K562 treated with DMSO at 1 percent for 4 hours (cell line): ENCODE results near the gene LZTS2. TPM values are rescaled to one million over a fixed set of nuclear protein-coding genes. Genes with fewer than 3 reads are reported as not detected.

Experiments
- total RNA-seq: library from RNA; unstranded; fragments of 300-600 nt; gene quantifications from 2 replicates; pipeline ENCODE4 v1.2.3, GENCODE V29; 2022; ENCODE audit not compliant: insufficient read depth

The LZTS2 gene, protein sequence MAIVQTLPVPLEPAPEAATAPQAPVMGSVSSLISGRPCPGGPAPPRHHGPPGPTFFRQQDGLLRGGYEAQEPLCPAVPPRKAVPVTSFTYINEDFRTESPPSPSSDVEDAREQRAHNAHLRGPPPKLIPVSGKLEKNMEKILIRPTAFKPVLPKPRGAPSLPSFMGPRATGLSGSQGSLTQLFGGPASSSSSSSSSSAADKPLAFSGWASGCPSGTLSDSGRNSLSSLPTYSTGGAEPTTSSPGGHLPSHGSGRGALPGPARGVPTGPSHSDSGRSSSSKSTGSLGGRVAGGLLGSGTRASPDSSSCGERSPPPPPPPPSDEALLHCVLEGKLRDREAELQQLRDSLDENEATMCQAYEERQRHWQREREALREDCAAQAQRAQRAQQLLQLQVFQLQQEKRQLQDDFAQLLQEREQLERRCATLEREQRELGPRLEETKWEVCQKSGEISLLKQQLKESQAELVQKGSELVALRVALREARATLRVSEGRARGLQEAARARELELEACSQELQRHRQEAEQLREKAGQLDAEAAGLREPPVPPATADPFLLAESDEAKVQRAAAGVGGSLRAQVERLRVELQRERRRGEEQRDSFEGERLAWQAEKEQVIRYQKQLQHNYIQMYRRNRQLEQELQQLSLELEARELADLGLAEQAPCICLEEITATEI
- 34.8 and 40.0 TPM in 2 replicates for total RNA-seq

DNA sequence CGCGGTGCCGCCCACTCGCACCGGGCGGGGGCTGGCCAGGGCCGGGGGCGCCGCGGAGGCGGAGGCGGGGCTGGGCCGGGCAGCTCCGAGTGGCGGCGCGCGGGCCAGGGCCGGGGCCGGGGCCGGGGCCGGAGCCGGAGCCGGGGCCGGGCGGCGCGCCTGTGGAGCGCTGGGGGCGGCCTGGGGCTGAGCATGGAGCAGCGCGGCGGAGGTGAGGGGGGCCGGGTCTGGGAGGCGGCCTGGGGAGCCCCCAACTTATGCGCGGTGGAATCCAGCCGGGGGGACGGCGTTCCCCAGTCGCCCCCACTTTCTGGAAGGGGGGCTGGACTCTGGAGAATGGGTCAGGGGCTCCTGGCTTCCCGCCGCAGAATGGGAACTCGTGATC is at the start of gene LZTS2:
Gene LZTS2 (plus strand): TSS at position 67 of the 385 bp plus-strand sequence. CDS start 2,731 bp downstream, outside the sequence.

DNA sequence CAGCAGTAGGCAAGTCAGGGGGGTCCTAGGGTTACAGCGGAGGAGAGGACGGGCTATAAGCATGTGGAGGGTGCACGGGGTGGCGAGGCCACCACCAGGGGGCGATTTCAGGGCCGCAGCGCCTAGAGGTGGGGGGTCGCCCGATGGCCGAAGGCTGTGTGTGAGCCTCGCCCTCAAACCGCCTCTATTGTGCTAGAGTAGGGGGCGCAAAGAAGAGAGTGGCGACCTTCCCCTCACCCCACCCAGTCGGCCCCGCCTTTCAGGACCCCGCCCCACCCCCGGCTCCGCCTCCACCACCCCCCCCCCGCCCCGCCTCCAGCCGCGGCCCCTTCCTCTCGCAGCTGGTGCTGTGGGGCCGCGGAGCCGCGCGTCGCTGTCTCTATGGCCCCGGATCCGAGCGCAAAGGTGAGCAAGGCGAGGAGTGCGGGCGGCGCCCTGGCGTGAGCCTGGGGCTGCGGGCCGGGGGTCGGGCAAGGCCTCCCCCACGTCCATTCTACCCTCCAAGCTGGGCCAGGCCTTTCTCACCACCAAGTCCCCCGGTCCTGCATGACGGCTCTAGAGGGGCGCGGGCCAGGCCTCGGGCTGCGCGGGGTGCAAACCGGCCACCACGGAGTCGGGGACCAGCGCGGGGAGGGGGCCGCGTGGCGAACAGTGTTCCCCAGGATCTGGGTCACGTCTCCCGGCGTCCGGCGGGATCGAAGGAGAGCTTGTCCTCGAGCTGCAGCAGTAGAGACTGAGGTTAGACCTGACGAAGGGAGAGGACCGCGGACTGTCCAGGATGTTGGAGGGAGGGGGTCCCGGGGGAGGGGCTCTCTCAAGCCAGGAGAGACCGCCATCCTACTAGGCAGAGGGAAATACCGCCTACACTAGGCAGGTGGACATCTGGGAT is 30.2 kb upstream of the LZTS2 start, which contains the start of gene SEMA4G:
Gene SEMA4G (plus strand): TSS at position 318 of the 889 bp plus-strand sequence. CDS start 3,409 bp downstream, outside the sequence.

DNA sequence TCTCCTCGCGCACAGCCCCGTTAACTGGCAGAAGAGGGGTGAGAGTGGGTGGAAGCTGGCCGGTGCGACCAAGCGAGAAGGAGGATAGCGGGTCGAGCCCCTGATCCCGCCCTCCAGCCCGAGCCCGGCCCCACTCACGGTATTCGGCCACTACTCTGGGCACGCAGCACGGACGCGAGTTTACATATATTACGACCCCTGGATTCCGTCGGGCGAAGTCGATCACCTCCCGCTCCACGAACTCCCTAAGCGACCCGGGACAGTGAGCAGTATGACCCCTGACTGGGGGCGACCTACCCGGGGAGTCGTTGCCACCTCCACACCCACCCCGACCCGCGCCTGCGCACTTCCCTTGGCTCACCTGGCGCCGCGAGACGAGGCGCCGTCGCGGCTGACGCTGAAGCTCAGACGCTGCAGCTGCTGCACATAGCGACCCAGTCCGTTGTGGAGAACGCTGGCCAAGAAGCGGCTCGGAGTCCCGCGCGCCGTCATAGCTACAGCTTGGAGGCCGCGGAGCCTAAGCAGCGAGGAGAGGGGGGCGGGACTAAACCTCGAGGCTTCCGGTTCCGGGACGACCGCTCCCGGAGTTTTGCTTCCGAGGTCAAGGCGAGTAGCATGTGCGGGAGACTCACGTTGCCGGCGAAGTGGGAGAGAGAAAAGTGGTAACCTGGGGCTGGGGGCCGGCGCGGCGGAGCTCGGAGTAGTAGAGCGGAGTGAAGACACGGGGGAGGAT is 12.5 kb upstream of the LZTS2 start, which contains the start of the genes MRPL43 and TWNK:
Gene MRPL43 (minus strand): TSS at position 546 of the 733 bp plus-strand sequence. CDS start 54 bp downstream, at position 492.
Gene TWNK (plus strand): TSS at position 592 of the 733 bp plus-strand sequence. CDS start 668 bp downstream, outside the sequence.

DNA sequence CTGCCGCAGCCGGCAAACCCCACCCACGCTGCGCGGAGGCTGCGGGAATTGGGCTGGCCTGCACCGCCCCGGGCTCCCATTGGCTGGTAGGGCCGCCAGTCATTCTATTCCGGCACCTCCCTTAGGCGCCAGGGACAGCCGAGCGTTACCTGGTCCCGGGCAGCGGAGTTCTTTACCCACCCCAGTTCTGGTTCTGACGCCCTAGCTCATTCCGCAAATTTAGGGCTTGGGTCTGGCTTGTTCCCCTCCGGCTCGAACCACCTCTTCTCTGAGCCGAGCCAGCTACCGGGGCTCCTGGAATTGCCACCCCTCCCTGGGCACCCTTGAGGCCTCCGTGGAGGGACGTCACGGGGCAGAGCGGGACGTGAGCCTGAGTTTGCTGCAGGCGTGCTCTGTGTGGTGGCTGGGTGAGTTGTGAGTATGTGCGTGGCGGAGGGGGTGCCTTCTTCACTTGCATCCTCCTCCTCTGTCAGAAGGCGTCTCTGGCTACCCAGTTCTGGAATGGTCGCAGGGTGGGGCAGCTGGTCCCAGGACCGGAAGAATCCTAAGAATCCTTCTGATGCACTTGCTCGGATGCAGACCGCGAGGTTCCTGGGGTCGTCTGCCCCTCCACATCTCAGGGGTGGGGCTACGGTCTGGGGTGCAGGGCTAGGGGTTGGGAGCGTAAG is 31.7 kb downstream of the LZTS2 start, which contains the start of the genes PDZD7 and SFXN3:
Gene PDZD7 (minus strand): TSS at position 2 of the 668 bp plus-strand sequence. CDS start 910 bp downstream, outside the sequence.
Gene SFXN3 (plus strand): TSS at position 107 of the 668 bp plus-strand sequence. CDS start 3,461 bp downstream, outside the sequence.

Other genes with a start within 250 kb of the LZTS2 start
- gene SLF2, start 86.8 kb upstream of the LZTS2 start, total RNA-seq: 7.7 and 13.0 TPM in 2 replicates
- 1.4 and 1.5 TPM in 2 replicates for gene SEMA4G, start 30.3 kb upstream of the LZTS2 start, total RNA-seq
- gene MRPL43, start 12.3 kb upstream of the LZTS2 start, total RNA-seq: 39.6 and 47.3 TPM in 2 replicates
- 4.1 and 6.2 TPM in 2 replicates for gene TWNK, start 12.3 kb upstream of the LZTS2 start, total RNA-seq
- 0.46 TPM in 1 of 2 replicates, not detected in the other for gene PDZD7, start 31.3 kb downstream of the LZTS2 start, total RNA-seq
- gene SFXN3, start 31.4 kb downstream of the LZTS2 start, total RNA-seq: 1.3 and 3.2 TPM in 2 replicates
- 13.4 and 16.8 TPM in 2 replicates for gene KAZALD1, start 62.2 kb downstream of the LZTS2 start, total RNA-seq
- gene TLX1, start 131.5 kb downstream of the LZTS2 start, total RNA-seq: 0.24 and 0.56 TPM in 2 replicates
- not detected in 2 replicates for gene LBX1, start 229.7 kb downstream of the LZTS2 start, total RNA-seq